CD1c-positive myeloid dendritic cell (primary cell): ENCODE results near the gene PARD3.

Source experiments
- DNase-seq: peaks from one replicate; pipeline ENCODE4 v3.0.0-alpha.2; 2016; ENCODE audit errors: extremely low spot score

PARD3 gene

GRCh38 chr10:34340934-34341333 lies 474.2 kb downstream of the PARD3 start:
- no peak for DNase-seq

GRCh38 chr10:34339816-34340553 lies 475.1 kb downstream of the PARD3 start:
- no peak for DNase-seq

DNA sequence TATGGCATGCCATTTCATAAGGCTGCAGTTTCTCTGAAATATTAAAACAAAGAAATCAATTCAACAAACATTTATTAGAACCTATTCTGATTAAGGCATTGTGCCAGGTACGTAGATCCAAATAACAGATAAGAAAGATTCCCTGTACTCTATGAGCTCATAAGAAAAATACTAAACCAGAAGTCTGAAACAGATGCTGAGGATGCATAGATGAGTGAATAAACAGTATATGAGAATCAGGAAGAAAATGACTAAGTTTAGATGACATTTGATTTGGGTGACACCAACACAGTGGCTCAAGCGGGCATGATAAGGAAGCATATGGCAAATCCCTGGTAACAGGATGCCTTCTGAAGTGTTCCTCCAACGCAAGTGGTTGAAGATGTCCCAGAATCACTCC lies 477.2 kb downstream of the PARD3 start:
- no peak for DNase-seq

DNA sequence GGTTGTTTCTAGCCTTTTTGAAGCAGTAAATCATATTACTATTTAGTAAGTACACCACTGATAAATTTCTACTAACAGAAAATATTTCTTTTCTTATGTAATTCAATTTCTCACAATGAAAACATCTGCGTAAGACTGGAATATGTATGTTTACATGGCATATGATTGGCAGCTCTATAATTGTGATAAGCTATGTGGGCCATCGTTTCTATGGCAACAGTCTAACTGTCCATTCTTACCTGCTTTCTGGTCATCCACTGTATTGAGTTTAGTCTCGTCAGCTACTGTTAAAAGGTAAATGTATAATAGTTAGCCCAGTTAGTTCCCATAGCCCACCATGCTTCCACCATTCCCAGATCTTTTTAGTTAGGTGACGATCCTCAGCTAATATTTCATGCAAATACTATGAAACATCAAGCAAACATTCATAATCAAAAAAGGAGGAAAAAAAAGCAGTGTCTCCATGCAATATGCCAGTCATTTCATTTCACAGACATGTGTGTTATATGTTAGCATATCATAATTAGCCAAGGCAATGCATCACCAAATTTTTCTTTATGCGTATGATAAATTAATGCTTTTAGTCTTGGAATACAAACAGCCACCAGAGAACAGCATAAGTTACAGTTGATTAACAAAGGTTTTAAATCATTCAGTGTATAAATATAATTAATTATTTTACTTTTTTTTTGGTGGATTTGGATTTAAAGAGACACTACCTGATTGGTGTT lies 479.0 kb downstream of the PARD3 start:
- no peak for DNase-seq

GRCh38 chr10:34334908-34335307 lies 480.2 kb downstream of the PARD3 start:
- no peak for DNase-seq

- no peak for DNase-seq
Observed at GRCh38 chr10:34333513-34333912, 481.6 kb downstream of the PARD3 start.

- DNase-seq = no peak
Observed at GRCh38 chr10:34327184-34327583, 487.9 kb downstream of the PARD3 start.

GRCh38 chr10:34323192-34323591 lies 491.9 kb downstream of the PARD3 start:
- DNase-seq = no peak

- DNase-seq = no peak
Observed at GRCh38 chr10:34320265-34320664, 494.8 kb downstream of the PARD3 start.

- no peak for DNase-seq
Observed at GRCh38 chr10:34319197-34319846, 495.8 kb downstream of the PARD3 start.

DNA sequence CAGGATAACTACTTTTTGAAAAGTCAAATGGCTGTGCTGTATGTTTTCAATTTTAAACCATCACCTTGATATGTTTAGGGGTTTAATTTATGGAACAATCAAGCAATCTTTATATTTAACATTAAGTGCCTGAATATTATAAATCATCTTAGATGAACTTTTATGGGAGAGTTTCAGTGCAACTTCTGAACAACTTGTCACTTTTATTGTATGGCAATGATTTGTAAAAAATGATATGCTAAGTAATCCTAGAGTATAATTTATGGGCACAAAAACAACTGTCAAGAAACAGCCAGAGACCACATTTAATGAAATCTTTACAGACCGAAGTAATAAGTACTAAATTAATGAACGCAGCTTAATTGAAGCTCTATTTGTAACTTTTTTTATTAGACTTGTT lies 498.9 kb downstream of the PARD3 start:
- no peak for DNase-seq

GRCh38 chr10:34314457-34314856 lies 500.6 kb downstream of the PARD3 start:
- no peak for DNase-seq

DNA sequence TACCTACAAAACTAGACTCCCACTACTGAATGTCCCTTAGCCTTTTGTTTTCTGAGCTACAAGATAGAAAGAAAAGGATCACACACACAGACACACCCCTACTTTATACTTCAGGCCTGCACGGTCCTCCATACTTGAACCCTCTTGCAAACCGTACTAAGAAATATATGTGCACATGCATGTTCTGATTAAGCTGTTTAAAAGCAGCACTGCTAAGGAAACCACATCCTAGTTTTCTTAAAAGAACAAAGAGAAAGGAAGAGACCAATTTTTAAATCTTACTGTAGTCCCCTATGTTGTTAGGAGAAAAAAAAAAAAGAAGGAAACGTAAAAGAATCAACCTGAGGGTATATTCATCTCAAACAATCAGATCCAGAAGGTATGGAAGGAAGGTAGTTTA lies 501.2 kb downstream of the PARD3 start:
- no peak for DNase-seq

DNA sequence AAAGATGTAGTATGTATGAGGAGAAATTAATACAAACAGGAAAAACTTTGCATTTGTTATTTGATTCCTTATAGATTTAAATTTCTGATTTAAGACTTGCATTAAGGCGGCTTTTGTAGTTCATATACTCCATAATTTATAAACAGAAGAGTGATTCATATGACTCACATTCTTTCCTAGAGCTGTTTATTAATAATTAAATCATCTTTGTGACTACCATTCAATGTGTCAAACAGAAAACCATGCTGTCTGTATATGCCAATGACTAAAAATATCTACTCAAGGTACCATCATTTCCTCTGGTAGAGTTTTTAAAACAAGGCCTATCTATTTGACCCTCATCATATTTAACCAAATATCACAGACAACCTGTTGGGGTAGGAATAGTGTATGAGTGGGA lies 501.7 kb downstream of the PARD3 start:
- no peak for DNase-seq

DNA sequence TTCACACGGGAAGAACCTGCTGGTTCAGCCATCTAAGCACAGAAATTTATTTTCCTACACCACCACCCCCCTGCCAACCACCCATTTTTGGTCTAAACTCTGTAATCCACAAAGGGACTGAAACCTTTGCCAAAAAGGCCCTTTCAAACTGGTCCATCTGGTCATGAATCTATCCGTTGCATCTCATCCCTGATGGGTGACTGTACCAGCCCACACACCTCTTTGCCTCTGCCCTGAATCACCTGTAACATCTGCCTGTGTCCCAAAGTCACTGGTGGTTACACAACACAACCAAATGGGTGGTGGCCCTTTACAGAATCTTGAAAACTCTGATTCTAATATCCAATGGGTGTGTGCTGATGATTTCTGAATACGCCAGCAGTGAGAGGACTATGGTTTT lies 503.4 kb downstream of the PARD3 start:
- no peak for DNase-seq

DNA sequence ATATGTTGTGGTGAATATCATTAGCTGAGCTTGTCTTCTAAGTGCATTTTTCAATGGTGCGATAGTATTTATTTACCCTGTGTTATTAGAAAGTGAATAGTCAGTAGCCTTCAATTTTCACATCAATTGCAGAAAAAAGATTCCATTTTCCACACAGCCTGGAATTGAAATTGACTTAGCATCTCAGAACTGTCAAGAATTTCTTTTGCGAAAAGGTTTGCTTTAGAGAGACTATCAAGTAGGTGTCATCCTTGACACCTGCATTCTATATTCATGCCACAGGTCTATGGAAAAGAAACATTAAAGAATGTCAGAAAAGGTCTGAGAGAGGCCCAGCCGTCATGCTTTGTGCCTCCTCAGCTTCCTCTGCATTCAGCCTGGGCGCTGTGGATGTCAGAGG lies 504.9 kb downstream of the PARD3 start:
- DNase-seq = no peak

DNA sequence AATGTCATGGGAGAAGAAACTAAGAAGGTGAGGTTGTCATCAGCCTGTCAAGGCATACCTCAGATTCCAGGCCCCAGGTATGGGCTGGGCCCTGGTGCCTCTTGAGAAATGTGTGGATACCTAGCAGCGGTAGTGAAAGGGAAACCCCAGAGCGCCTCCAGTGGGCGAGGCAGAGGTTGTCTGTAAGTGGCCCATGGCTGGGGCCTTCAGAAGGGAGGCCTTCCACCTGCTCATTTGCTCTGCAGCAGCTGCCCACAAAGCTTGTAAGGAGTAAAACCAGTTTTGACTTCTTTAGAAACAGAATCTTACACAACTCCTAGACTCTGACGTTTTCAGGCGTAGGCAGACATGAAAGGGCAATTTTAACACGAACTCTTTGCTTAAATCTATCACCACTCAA lies 509.9 kb downstream of the PARD3 start:
- DNase-seq = peak; percentile 3

DNA sequence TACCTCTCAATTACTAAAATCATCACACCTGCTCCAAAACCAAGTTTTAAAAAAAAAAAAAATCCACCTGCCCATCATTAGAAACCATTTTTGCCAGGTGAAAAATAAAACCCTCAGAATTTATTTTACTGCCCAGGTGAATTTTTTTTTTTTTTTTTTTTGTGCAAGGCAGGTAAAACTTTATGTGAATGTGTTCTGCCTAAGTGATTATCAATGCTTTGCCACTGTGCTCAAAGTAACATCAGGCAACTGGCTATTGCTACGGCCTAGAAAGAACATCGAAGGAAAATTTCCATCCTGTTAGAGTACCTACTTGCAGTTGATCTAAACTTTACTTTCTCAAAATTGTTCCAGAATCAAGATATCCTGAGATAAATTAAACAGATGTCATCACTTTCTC lies 512.1 kb downstream of the PARD3 start:
- DNase-seq = no peak

GRCh38 chr10:34299105-34299611 lies 515.9 kb downstream of the PARD3 start:
- no peak for DNase-seq

- DNase-seq = no peak
Observed at GRCh38 chr10:34298346-34298818, 516.7 kb downstream of the PARD3 start.

DNA sequence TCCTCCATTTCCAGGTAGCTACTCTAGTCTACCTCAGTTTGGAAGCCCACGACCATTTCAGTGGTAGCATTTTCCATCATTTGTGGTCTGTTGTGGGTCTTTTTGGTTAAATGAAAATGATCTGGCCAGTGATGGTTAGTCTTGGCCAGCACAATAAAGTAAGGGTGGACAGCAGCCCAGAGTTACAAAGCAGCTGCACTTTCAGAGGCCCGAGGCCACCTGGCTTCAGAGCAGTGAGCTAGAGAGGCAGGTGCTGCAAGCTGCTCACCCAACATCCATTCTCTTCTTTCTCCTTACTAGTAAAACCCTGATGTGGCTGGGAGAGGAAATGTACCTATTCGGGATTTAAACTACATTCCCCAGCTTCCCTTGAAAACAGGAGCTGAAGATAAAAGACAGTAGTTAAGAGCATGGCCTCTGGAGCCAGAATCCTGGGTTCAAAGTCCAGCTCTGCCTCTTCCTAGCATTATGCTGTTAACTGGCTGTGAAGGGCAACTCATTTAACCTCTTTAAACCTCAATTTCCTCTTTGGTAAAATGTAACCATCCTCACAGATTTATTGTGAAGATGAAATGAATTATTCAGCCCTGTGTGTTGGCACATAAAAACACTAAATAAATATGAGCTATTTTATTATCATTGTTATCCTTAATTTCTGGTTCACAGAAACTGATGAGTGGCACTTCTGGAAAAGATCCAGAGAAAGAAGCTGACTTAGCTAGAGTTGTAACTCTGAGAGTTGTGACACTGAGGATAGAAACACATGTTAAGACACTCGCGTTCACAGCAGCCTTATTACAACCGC lies 517.4 kb downstream of the PARD3 start:
- no peak for DNase-seq

- DNase-seq = no peak
Observed at GRCh38 chr10:34295142-34295548, 520.0 kb downstream of the PARD3 start.
